Omental fat pad (tissue), 4 donors: Measurements from ENCODE around the gene SPATA32. TPM values are rescaled to one million over a fixed set of nuclear protein-coding genes. Genes with fewer than 3 reads are reported as not detected.

ENCODE experiments used
- ATAC-seq: fragments of 150-250 bp; one replicate; pipeline ENCODE4 v1.9.1; 2016; ENCODE audit warnings: mild to moderate bottlenecking, moderate library complexity; ENCODE audit not compliant: low FRiP score
- DNase-seq: peaks from one replicate; pipeline ENCODE4 v3.0.0-alpha.2; 2019; ENCODE audit warnings: low spot score
- total RNA-seq, 4 donors: library from RNA; depleted of rRNA; stranded (reverse); fragments of >200 nt; gene quantifications; one replicate each; pipeline ENCODE4 v1.1.0, GENCODE V29; 2016
- TF ChIP-seq, protein P1 (sequence below), 3 donors: fragments of 450-650 bp; IDR thresholded peaks; one replicate each; pipeline ENCODE4 v1.5.1; 2016 to 2017; ENCODE audit warnings: antibody characterized with exemption in 3 of 3, mild to moderate bottlenecking in 3 of 3, moderate library complexity in 2 of 3

SPATA32 gene
- total RNA-seq, 4 donors from 2014 or later, result 0.65 TPM; not detected in 3

DNA sequence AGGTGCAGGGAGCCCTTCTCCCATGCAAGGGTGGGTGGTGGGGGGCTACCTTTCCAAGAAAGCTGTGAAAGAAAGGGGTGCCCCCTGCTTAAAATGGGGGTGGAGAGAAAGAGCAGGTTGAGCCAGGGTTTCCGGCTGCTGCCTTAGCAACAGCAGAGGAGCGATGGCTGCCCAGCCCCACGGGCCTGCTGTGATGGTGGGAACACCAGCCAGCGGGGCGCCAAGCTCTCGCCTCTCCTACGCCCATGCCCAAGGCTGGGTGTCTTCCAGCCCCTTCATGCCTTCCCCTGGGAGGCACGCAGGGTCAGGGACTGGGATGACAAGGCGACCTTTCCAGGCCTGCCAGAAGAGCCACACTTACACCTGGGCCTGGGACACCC, 37.2 kb downstream of the SPATA32 start:
- DNase-seq (no peak), ATAC-seq (no peak)
- TF ChIP-seq, protein P1, sequence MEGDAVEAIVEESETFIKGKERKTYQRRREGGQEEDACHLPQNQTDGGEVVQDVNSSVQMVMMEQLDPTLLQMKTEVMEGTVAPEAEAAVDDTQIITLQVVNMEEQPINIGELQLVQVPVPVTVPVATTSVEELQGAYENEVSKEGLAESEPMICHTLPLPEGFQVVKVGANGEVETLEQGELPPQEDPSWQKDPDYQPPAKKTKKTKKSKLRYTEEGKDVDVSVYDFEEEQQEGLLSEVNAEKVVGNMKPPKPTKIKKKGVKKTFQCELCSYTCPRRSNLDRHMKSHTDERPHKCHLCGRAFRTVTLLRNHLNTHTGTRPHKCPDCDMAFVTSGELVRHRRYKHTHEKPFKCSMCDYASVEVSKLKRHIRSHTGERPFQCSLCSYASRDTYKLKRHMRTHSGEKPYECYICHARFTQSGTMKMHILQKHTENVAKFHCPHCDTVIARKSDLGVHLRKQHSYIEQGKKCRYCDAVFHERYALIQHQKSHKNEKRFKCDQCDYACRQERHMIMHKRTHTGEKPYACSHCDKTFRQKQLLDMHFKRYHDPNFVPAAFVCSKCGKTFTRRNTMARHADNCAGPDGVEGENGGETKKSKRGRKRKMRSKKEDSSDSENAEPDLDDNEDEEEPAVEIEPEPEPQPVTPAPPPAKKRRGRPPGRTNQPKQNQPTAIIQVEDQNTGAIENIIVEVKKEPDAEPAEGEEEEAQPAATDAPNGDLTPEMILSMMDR (IDR thresholded peaks at IDR 0.05), result no peak

DNA sequence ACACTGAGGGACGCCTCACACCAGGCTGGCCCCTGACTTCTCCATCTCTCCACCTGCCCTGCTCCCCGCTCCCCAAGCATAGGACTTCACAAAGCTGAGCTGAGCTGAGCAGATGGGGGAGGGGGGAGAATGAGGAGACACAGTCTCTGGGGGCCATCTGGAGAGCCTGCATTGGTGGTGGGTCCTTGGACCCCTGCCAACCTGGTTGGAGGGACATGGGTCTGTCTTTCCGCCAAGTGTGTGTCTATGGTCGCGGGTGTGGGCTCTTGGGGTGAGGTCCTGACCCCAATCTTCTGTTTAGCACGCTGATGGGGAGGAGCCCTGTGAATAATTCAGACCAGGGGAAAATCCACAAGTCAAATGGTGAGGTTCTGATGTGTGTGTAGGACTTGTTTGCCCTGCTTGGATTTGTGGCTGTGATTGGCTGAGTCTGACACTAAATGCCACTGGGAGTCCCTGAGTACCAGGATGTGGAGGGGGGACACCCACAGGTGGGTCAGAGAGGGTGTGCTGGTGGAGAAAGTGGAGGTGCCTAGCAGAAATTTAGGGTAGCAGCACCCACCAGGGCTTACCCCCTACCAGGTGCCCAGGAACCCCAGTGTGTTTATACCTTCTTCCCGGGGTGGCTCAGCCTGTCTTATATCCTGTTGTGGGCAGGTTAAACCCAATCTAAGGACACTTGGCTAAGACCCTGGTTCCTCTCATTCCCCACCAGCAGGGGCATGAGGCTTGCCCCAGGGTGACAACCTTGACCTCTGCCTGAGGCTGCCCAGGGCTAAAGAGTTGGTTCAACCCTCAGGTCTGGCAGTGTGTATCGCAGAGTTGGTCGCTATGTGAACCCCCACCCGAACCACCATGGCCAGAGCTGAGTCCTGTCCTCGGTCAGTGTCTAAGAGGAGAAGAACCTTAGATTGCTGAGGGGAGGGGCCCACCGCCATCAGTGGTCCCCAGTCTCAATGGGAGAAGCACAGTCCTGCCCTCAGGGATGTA, 38.1 kb downstream of the SPATA32 start:
- TF ChIP-seq, protein P1 (IDR thresholded peaks at IDR 0.05), result no peak
- DNase-seq (no peak), ATAC-seq (no peak)

- DNase-seq, result no peak
- ATAC-seq, result no peak
- TF ChIP-seq, protein P1 (IDR thresholded peaks at IDR 0.05), result no peak
Observed at GRCh38 chr17:45222996-45223538, 38.8 kb downstream of the SPATA32 start.

DNA sequence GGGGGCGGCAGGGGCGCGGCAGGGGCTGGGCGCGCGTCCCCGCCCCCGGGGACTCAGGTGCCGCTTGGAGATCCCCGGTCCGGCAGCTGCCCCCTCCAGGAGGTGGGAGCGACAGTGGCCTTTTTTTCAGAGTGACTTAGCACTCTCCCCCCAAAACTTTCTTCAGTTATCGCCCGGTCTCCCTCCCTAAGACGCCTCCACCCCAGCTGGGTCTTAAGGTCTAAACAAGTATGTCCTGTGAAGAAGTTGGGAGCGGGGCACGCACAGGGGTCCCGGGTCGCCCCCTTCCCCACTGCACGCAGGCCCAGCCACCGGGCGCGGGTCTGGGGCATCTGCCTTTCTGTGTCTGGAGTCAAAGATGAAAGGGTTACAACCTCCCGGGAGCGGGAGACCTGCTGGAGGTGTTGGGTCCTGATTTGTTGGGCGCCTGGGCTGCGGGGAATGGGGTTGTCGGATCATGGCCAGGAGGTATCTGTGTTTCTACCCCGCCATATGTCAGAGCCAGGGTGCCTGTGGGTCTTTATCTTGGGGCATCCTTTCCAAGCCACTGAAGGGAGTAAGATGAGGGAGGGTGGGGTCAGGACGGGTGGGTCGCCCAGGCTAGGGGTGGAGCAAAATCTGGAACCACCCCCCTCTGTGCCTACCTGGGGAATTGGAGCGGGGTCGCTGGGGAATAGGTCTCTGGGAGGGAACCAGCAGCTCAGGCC, 39.5 kb downstream of the SPATA32 start:
- TF ChIP-seq, protein P1 (IDR thresholded peaks at IDR 0.05), result no peak
- ATAC-seq (no peak), DNase-seq (no peak)

GRCh38 chr17:45222014-45222288, 39.9 kb downstream of the SPATA32 start:
- TF ChIP-seq, protein P1 (IDR thresholded peaks at IDR 0.05), result no peak
- ATAC-seq (no peak), DNase-seq (no peak)

GRCh38 chr17:45221081-45222013, 40.5 kb downstream of the SPATA32 start, which contains the start of gene FMNL1:
Gene FMNL1 (plus strand): TSS chr17:45221885. CDS start chr17:45222125, 240 bp downstream.
- no peak for ATAC-seq
- TF ChIP-seq, protein P1 (IDR thresholded peaks at IDR 0.05), result no peak
- no peak for DNase-seq
